Measurements from ENCODE around the gene ANXA10.

ANXA10 gene

GRCh38 chr4:168150420-168151050 is 58.2 kb downstream of the ANXA10 start:
- no peak for TF ChIP-seq JUND (IDR thresholded peaks at IDR 0.05; ENCODE audit: low read depth)
- in situ Hi-C loops (cut with HindIII; ENCODE audit: low pct_unique_long_range_greater_than_20kb, low sequenced_read_pairs) = no loop called here

GRCh38 chr4:168151327-168151726 is 59.0 kb downstream of the ANXA10 start:
- no peak for DNase-seq (ENCODE audit: low read depth in 1 of 2, low spot score in 1 of 2)
- TF ChIP-seq JUND (IDR thresholded peaks at IDR 0.05; ENCODE audit: low read depth) = no peak
- in situ Hi-C loops (cut with HindIII; ENCODE audit: low pct_unique_long_range_greater_than_20kb, low sequenced_read_pairs) = no loop called here

More at GRCh38 chr4:168150420-168151050, 58.2 kb downstream of the ANXA10 start:
- DNase-seq (ENCODE audit: low read depth in 1 of 2, low spot score in 1 of 2) = no peak

GRCh38 chr4:168152837-168153500 is 60.6 kb downstream of the ANXA10 start:
- in situ Hi-C loops (cut with HindIII; ENCODE audit: low pct_unique_long_range_greater_than_20kb, low sequenced_read_pairs) = no loop called here
- DNase-seq (ENCODE audit: low read depth in 1 of 2, low spot score in 1 of 2) = no peak
- TF ChIP-seq JUND (IDR thresholded peaks at IDR 0.05; ENCODE audit: low read depth) = no peak

GRCh38 chr4:168153596-168154440 is 61.5 kb downstream of the ANXA10 start:
- in situ Hi-C loops (cut with HindIII; ENCODE audit: low pct_unique_long_range_greater_than_20kb, low sequenced_read_pairs) = no loop called here
- DNase-seq (ENCODE audit: low read depth in 1 of 2, low spot score in 1 of 2) = peak; percentile 4 to 78
- TF ChIP-seq JUND (IDR thresholded peaks at IDR 0.05; ENCODE audit: low read depth) = no peak

- DNase-seq (ENCODE audit: low read depth in 1 of 2, low spot score in 1 of 2) = no peak
- in situ Hi-C loops (cut with HindIII; ENCODE audit: low pct_unique_long_range_greater_than_20kb, low sequenced_read_pairs) = no loop called here
- no peak for TF ChIP-seq JUND (IDR thresholded peaks at IDR 0.05; ENCODE audit: low read depth)
Measured at GRCh38 chr4:168154546-168155277, 62.4 kb downstream of the ANXA10 start.

- no peak for DNase-seq (ENCODE audit: low read depth in 1 of 2, low spot score in 1 of 2)
- in situ Hi-C loops (cut with HindIII; ENCODE audit: low pct_unique_long_range_greater_than_20kb, low sequenced_read_pairs) = no loop called here
Measured at GRCh38 chr4:168162604-168163003, 70.3 kb downstream of the ANXA10 start.

GRCh38 chr4:168163106-168163505 is 70.8 kb downstream of the ANXA10 start:
- no peak for TF ChIP-seq JUND (IDR thresholded peaks at IDR 0.05; ENCODE audit: low read depth)
- in situ Hi-C loops (cut with HindIII; ENCODE audit: low pct_unique_long_range_greater_than_20kb, low sequenced_read_pairs) = no loop called here
- DNase-seq (ENCODE audit: low read depth in 1 of 2, low spot score in 1 of 2) = no peak

More at GRCh38 chr4:168162604-168163003, 70.3 kb downstream of the ANXA10 start:
- no peak for TF ChIP-seq JUND (IDR thresholded peaks at IDR 0.05; ENCODE audit: low read depth)

- TF ChIP-seq JUND (IDR thresholded peaks at IDR 0.05; ENCODE audit: low read depth) = no peak
- DNase-seq (ENCODE audit: low read depth in 1 of 2, low spot score in 1 of 2) = no peak
- in situ Hi-C loops (cut with HindIII; ENCODE audit: low pct_unique_long_range_greater_than_20kb, low sequenced_read_pairs) = no loop called here
Measured at GRCh38 chr4:168164045-168164444, 71.7 kb downstream of the ANXA10 start.

- DNase-seq (ENCODE audit: low read depth in 1 of 2, low spot score in 1 of 2) = peak in 1 of 2 experiments; percentile 6
- TF ChIP-seq JUND (IDR thresholded peaks at IDR 0.05; ENCODE audit: low read depth) = no peak
- in situ Hi-C loops (cut with HindIII; ENCODE audit: low pct_unique_long_range_greater_than_20kb, low sequenced_read_pairs) = no loop called here
Measured at GRCh38 chr4:168164915-168165548, 72.7 kb downstream of the ANXA10 start.

- in situ Hi-C loops (cut with HindIII; ENCODE audit: low pct_unique_long_range_greater_than_20kb, low sequenced_read_pairs) = no loop called here
- no peak for TF ChIP-seq JUND (IDR thresholded peaks at IDR 0.05; ENCODE audit: low read depth)
- no peak for DNase-seq (ENCODE audit: low read depth in 1 of 2, low spot score in 1 of 2)
Measured at GRCh38 chr4:168167714-168168284, 75.5 kb downstream of the ANXA10 start.

GRCh38 chr4:168174308-168174707 is 82.0 kb downstream of the ANXA10 start:
- in situ Hi-C loops (cut with HindIII; ENCODE audit: low pct_unique_long_range_greater_than_20kb, low sequenced_read_pairs) = no loop called here
- DNase-seq (ENCODE audit: low read depth in 1 of 2, low spot score in 1 of 2) = no peak
- TF ChIP-seq JUND (IDR thresholded peaks at IDR 0.05; ENCODE audit: low read depth) = no peak
